MCF 10A (cell line): Measurements from ENCODE around the gene EEF1AKMT3. TPM values are rescaled to one million over a fixed set of nuclear protein-coding genes. Genes with fewer than 3 reads are reported as not detected.

Experiments used
- BruUV-seq: library from RNA; stranded (reverse); fragments of 400-500 nt; replicated peaks from 2 replicates; lab custom pipeline; 2021; lab: Mats Ljungman, UMichigan
- CTCF ChIA-PET: fragments of 300-600 bp; sonication (Branson Sonifier 250); formaldehyde crosslinking; extraction: SDS; loops from one replicate; lab custom pipeline; 2021; ENCODE audit warnings: antibody characterized with exemption, inconsistent platforms; lab: Yijun Ruan, JAX
- POLR2A ChIA-PET: fragments of 300-600, 350-650 bp; sonication (Branson Sonifier 250); formaldehyde crosslinking; extraction: SDS; loops from one replicate; lab custom pipeline; 2020; ENCODE audit warnings: antibody characterized with exemption, inconsistent platforms; lab: Yijun Ruan, JAX
- DNase-seq: peaks from one replicate; pipeline ENCODE4 v3.0.0-alpha.2; 2018; ENCODE audit not compliant: unreplicated experiment
- H3K27ac Mint-ChIP-seq: one replicate; pipeline ENCODE4 v1.8.0; 2022; ENCODE audit warnings: mild to moderate bottlenecking, low read depth, mixed read lengths; ENCODE audit not compliant: unreplicated experiment
- H3K27me3 Mint-ChIP-seq: one replicate; pipeline ENCODE4 v1.8.0; 2022; ENCODE audit warnings: mixed read lengths; ENCODE audit not compliant: insufficient read depth, unreplicated experiment
- H3K36me3 Mint-ChIP-seq: one replicate; pipeline ENCODE4 v1.8.0; 2022; ENCODE audit warnings: mild to moderate bottlenecking, moderate library complexity, mixed read lengths; ENCODE audit not compliant: insufficient read depth, unreplicated experiment
- H3K4me1 Mint-ChIP-seq: one replicate; pipeline ENCODE4 v1.8.0; 2022; ENCODE audit warnings: mixed read lengths; ENCODE audit not compliant: insufficient read depth, unreplicated experiment
- H3K4me3 Mint-ChIP-seq: one replicate; pipeline ENCODE4 v1.8.0; 2022; ENCODE audit warnings: mild to moderate bottlenecking, moderate library complexity, mixed read lengths; ENCODE audit not compliant: unreplicated experiment
- H3K9me3 Mint-ChIP-seq: one replicate; pipeline ENCODE4 v1.8.0; 2022; ENCODE audit warnings: mixed read lengths; ENCODE audit not compliant: unreplicated experiment
- CTCF ChIP-seq: fragments of 200-600 bp; IDR thresholded peaks from one replicate; pipeline ENCODE4 v1.8.0; 2022; ENCODE audit warnings: antibody characterized with exemption, mild to moderate bottlenecking; ENCODE audit not compliant: unreplicated experiment
- intact Hi-C: fragments of 100-400 bp; cut with micrococcal nuclease; formaldehyde crosslinking; loops from 2 replicates; pipeline ENCODE4 v1.14.1; 2022
- total RNA-seq: library from RNA; stranded (reverse); gene quantifications from 2 replicates; pipeline ENCODE4 v1.2.3, GENCODE V29; 2022

The EEF1AKMT3 gene
- total RNA-seq, 1 experiment from 2014 or later, result 8.1 TPM

- ChIA-PET POLR2A (no interaction called here), CTCF (interaction anchor here (0.6 to 4.3 kb wide), 3 partner anchors 10 to 90 kb away, joined by 3 to 18 read pairs (median 4); no protein-coding TSS in a partner anchor)
- no peak for DNase-seq
- Mint-ChIP-seq H3K27me3 (no peaks in the 10 kb centered on the region), H3K9me3 (no peaks in the 10 kb centered on the region), H3K36me3 (peaks cover 8% of the 10 kb centered on the region), H3K4me1 (peaks cover 13% of the 10 kb centered on the region), H3K4me3 (no peak overlapping the region), H3K27ac (no peak overlapping the region)
- intact Hi-C loops, result no loop called here
- BruUV-seq, result no TSS peak
- TF ChIP-seq CTCF, result no peak
Observed at GRCh38 chr12:57813971-57814772, 41.8 kb downstream of the EEF1AKMT3 start.

- POLR2A ChIA-PET, result no interaction called here
- no peak overlapping the region for H3K27ac Mint-ChIP-seq
- peaks cover 18% of the 10 kb centered on the region for H3K36me3 Mint-ChIP-seq
- H3K9me3 Mint-ChIP-seq, result no peaks in the 10 kb centered on the region
- BruUV-seq, result no TSS peak
- no peaks in the 10 kb centered on the region for H3K27me3 Mint-ChIP-seq
- peaks cover 10% of the 10 kb centered on the region for H3K4me1 Mint-ChIP-seq
- no peak for TF ChIP-seq CTCF
- intact Hi-C loops, result no loop called here
- no peak for DNase-seq
- no peak overlapping the region for H3K4me3 Mint-ChIP-seq
- CTCF ChIA-PET, result interaction anchor here (1.0 to 4.3 kb wide), 5 partner anchors 8 to 232 kb away, joined by 3 to 18 read pairs (median 4); no protein-coding TSS in a partner anchor
Observed at GRCh38 chr12:57815177-57816000, 43.0 kb downstream of the EEF1AKMT3 start.

GRCh38 chr12:57816001-57816854, 43.8 kb downstream of the EEF1AKMT3 start:
- BruUV-seq, result no TSS peak
- Mint-ChIP-seq H3K4me3 (no peak overlapping the region), H3K4me1 (peaks cover 5% of the 10 kb centered on the region), H3K27ac (no peak overlapping the region), H3K36me3 (peaks cover 26% of the 10 kb centered on the region), H3K27me3 (no peaks in the 10 kb centered on the region), H3K9me3 (no peaks in the 10 kb centered on the region)
- ChIA-PET POLR2A (no interaction called here), CTCF (interaction anchor here (0.6 to 4.3 kb wide), 7 partner anchors 9 to 233 kb away, joined by 3 to 18 read pairs (median 4); no protein-coding TSS in a partner anchor)
- TF ChIP-seq CTCF, result no peak
- DNase-seq, result no peak
- intact Hi-C loops, result no loop called here
